Measurements from ENCODE around the gene LIMS1.

Gene LIMS1

GRCh38 chr2:108548208-108549003 lies 14.1 kb downstream of the LIMS1 start:
- TF ChIP-seq GATA2 (IDR thresholded peaks at IDR 0.05; ENCODE audit: low read depth, low read length) (no peak), GATA3 (IDR thresholded peaks at IDR 0.05; ENCODE audit: low read depth, low read length) (no peak)

GRCh38 chr2:108552566-108552965 lies 18.3 kb downstream of the LIMS1 start:
- TF ChIP-seq GATA3 (IDR thresholded peaks at IDR 0.05; ENCODE audit: low read depth, low read length) = no peak
- no peak for TF ChIP-seq GATA2 (IDR thresholded peaks at IDR 0.05; ENCODE audit: low read depth, low read length)

- TF ChIP-seq GATA3 (IDR thresholded peaks at IDR 0.05; ENCODE audit: low read depth, low read length) = no peak
- TF ChIP-seq GATA2 (IDR thresholded peaks at IDR 0.05; ENCODE audit: low read depth, low read length) = no peak
These were observed 19.1 kb downstream of the LIMS1 start for GRCh38 chr2:108553209-108553919.

GRCh38 chr2:108554528-108554927 lies 20.3 kb downstream of the LIMS1 start:
- TF ChIP-seq GATA2 (IDR thresholded peaks at IDR 0.05; ENCODE audit: low read depth, low read length) = no peak
- TF ChIP-seq GATA3 (IDR thresholded peaks at IDR 0.05; ENCODE audit: low read depth, low read length) = no peak

- TF ChIP-seq GATA3 (IDR thresholded peaks at IDR 0.05; ENCODE audit: low read depth, low read length) = no peak
- TF ChIP-seq GATA2 (IDR thresholded peaks at IDR 0.05; ENCODE audit: low read depth, low read length) = no peak
These were observed 21.3 kb downstream of the LIMS1 start for GRCh38 chr2:108555572-108555971.

- TF ChIP-seq GATA3 (IDR thresholded peaks at IDR 0.05; ENCODE audit: low read depth, low read length) = no peak
These were observed 26.1 kb downstream of the LIMS1 start for GRCh38 chr2:108560241-108560811.

GRCh38 chr2:108560895-108561530 lies 26.7 kb downstream of the LIMS1 start:
- TF ChIP-seq GATA3 (IDR thresholded peaks at IDR 0.05; ENCODE audit: low read depth, low read length) (no peak), GATA2 (IDR thresholded peaks at IDR 0.05; ENCODE audit: low read depth, low read length) (no peak)

GRCh38 chr2:108562274-108562673 lies 28.0 kb downstream of the LIMS1 start:
- TF ChIP-seq GATA3 (IDR thresholded peaks at IDR 0.05; ENCODE audit: low read depth, low read length) = no peak
- TF ChIP-seq GATA2 (IDR thresholded peaks at IDR 0.05; ENCODE audit: low read depth, low read length) = no peak

GRCh38 chr2:108564510-108564909 lies 30.2 kb downstream of the LIMS1 start:
- TF ChIP-seq GATA3 (IDR thresholded peaks at IDR 0.05; ENCODE audit: low read depth, low read length) (no peak), GATA2 (IDR thresholded peaks at IDR 0.05; ENCODE audit: low read depth, low read length) (no peak)

GRCh38 chr2:108565778-108566375 lies 31.6 kb downstream of the LIMS1 start:
- TF ChIP-seq GATA2 (IDR thresholded peaks at IDR 0.05; ENCODE audit: low read depth, low read length) (no peak), GATA3 (IDR thresholded peaks at IDR 0.05; ENCODE audit: low read depth, low read length) (no peak)

- TF ChIP-seq GATA2 (IDR thresholded peaks at IDR 0.05; ENCODE audit: low read depth, low read length) (no peak), GATA3 (IDR thresholded peaks at IDR 0.05; ENCODE audit: low read depth, low read length) (no peak)
These were observed 36.1 kb downstream of the LIMS1 start for GRCh38 chr2:108570416-108570815.

- TF ChIP-seq GATA3 (IDR thresholded peaks at IDR 0.05; ENCODE audit: low read depth, low read length) (no peak), GATA2 (IDR thresholded peaks at IDR 0.05; ENCODE audit: low read depth, low read length) (no peak)
These were observed 37.0 kb downstream of the LIMS1 start for GRCh38 chr2:108571286-108571685.

GRCh38 chr2:108573061-108573460 lies 38.8 kb downstream of the LIMS1 start:
- TF ChIP-seq GATA3 (IDR thresholded peaks at IDR 0.05; ENCODE audit: low read depth, low read length) = no peak
- no peak for TF ChIP-seq GATA2 (IDR thresholded peaks at IDR 0.05; ENCODE audit: low read depth, low read length)

- TF ChIP-seq GATA2 (IDR thresholded peaks at IDR 0.05; ENCODE audit: low read depth, low read length) (no peak), GATA3 (IDR thresholded peaks at IDR 0.05; ENCODE audit: low read depth, low read length) (no peak)
These were observed 40.1 kb downstream of the LIMS1 start for GRCh38 chr2:108574332-108574731.
